Activated naive CD4-positive, alpha-beta T cell treated with anti-CD3 and anti-CD28 coated beads, Interleukin-2, amount 10 ng/mL, durations not matched to agents 7 days and 5 days (primary cell): ENCODE data around the gene PAPOLA.

Source experiments
- CTCF ChIA-PET: fragments of 350-600 bp; sonication (Branson Sonifier 250); formaldehyde crosslinking; loops from one replicate; lab custom pipeline; 2021; ENCODE audit warnings: antibody characterized with exemption; lab: Charles Lee
- DNase-seq: peaks from one replicate; pipeline ENCODE4 v3.0.0-alpha.2; 2020
- H3K27ac Mint-ChIP-seq: one replicate; pipeline ENCODE4 v1.8.0; 2021; ENCODE audit warnings: mild to moderate bottlenecking, moderate library complexity, mixed read lengths
- H3K27me3 Mint-ChIP-seq: one replicate; pipeline ENCODE4 v1.8.0; 2021; ENCODE audit warnings: mild to moderate bottlenecking, mixed read lengths
- H3K36me3 Mint-ChIP-seq: one replicate; pipeline ENCODE4 v1.8.0; 2021; ENCODE audit warnings: mixed read lengths
- H3K4me1 Mint-ChIP-seq: one replicate; pipeline ENCODE4 v1.8.0; 2021; ENCODE audit warnings: mixed read lengths
- H3K4me3 Mint-ChIP-seq: one replicate; pipeline ENCODE4 v1.8.0; 2021; ENCODE audit warnings: mild to moderate bottlenecking, moderate library complexity, mixed read lengths
- H3K9me3 Mint-ChIP-seq: one replicate; pipeline ENCODE4 v1.8.0; 2021; ENCODE audit warnings: mixed read lengths

Gene PAPOLA

GRCh38 chr14:96589577-96589976 lies 87.4 kb downstream of the PAPOLA start:
- DNase-seq, result no peak
- no peaks in the 10 kb centered on the region for H3K36me3 Mint-ChIP-seq
- no peak overlapping the region for H3K27ac Mint-ChIP-seq
- CTCF ChIA-PET, result interaction anchor here (1.0 to 1.2 kb wide), 2 partner anchors 147 to 152 kb away, joined by 3 read pairs; no protein-coding TSS in a partner anchor
- H3K4me1 Mint-ChIP-seq, result peaks cover 11% of the 10 kb centered on the region
- H3K4me3 Mint-ChIP-seq, result no peak overlapping the region
- peaks cover 67% of the 10 kb centered on the region for H3K27me3 Mint-ChIP-seq
- H3K9me3 Mint-ChIP-seq, result no peaks in the 10 kb centered on the region

- no peaks in the 10 kb centered on the region for H3K36me3 Mint-ChIP-seq
- CTCF ChIA-PET, result interaction anchor here (1.2 kb wide), 1 partner anchor 146 kb away, joined by 3 read pairs; no protein-coding TSS in a partner anchor
- no peak for DNase-seq
- H3K27ac Mint-ChIP-seq, result no peak overlapping the region
- peaks cover 11% of the 10 kb centered on the region for H3K4me1 Mint-ChIP-seq
- H3K27me3 Mint-ChIP-seq, result peaks cover 61% of the 10 kb centered on the region
- no peaks in the 10 kb centered on the region for H3K9me3 Mint-ChIP-seq
- no peak overlapping the region for H3K4me3 Mint-ChIP-seq
Measured at GRCh38 chr14:96590190-96590864, 88.1 kb downstream of the PAPOLA start.

- CTCF ChIA-PET, result no interaction called here
- peaks cover 44% of the 10 kb centered on the region for H3K27me3 Mint-ChIP-seq
- no peaks in the 10 kb centered on the region for H3K36me3 Mint-ChIP-seq
- H3K4me1 Mint-ChIP-seq, result peaks cover 11% of the 10 kb centered on the region
- H3K9me3 Mint-ChIP-seq, result no peaks in the 10 kb centered on the region
- no peak overlapping the region for H3K27ac Mint-ChIP-seq
- DNase-seq, result peak; percentile 76
- H3K4me3 Mint-ChIP-seq, result peak overlapping the region; percentile 72
Measured at GRCh38 chr14:96592591-96593386, 90.6 kb downstream of the PAPOLA start.

- Mint-ChIP-seq H3K4me3 (no peak overlapping the region), H3K36me3 (no peaks in the 10 kb centered on the region), H3K27me3 (peaks cover 34% of the 10 kb centered on the region), H3K4me1 (peaks cover 11% of the 10 kb centered on the region), H3K9me3 (no peaks in the 10 kb centered on the region), H3K27ac (no peak overlapping the region)
- CTCF ChIA-PET, result no interaction called here
- DNase-seq, result no peak
Measured at GRCh38 chr14:96594961-96595360, 92.8 kb downstream of the PAPOLA start.

- Mint-ChIP-seq H3K9me3 (no peaks in the 10 kb centered on the region), H3K4me3 (no peak overlapping the region), H3K36me3 (no peaks in the 10 kb centered on the region), H3K27me3 (peaks cover 21% of the 10 kb centered on the region), H3K27ac (no peak overlapping the region), H3K4me1 (peaks cover 17% of the 10 kb centered on the region)
- no peak for DNase-seq
- CTCF ChIA-PET, result no interaction called here
Measured at GRCh38 chr14:96597680-96598079, 95.5 kb downstream of the PAPOLA start.

- Mint-ChIP-seq H3K36me3 (no peaks in the 10 kb centered on the region), H3K4me3 (no peak overlapping the region), H3K27ac (no peak overlapping the region), H3K27me3 (peaks cover 21% of the 10 kb centered on the region), H3K4me1 (peaks cover 17% of the 10 kb centered on the region), H3K9me3 (no peaks in the 10 kb centered on the region)
- DNase-seq, result no peak
- CTCF ChIA-PET, result no interaction called here
Measured at GRCh38 chr14:96598332-96598928, 96.2 kb downstream of the PAPOLA start.

- H3K36me3 Mint-ChIP-seq, result no peaks in the 10 kb centered on the region
- DNase-seq, result no peak
- peaks cover 17% of the 10 kb centered on the region for H3K4me1 Mint-ChIP-seq
- CTCF ChIA-PET, result no interaction called here
- H3K4me3 Mint-ChIP-seq, result no peak overlapping the region
- peaks cover 18% of the 10 kb centered on the region for H3K27me3 Mint-ChIP-seq
- no peaks in the 10 kb centered on the region for H3K9me3 Mint-ChIP-seq
- no peak overlapping the region for H3K27ac Mint-ChIP-seq
Measured at GRCh38 chr14:96599076-96599475, 96.9 kb downstream of the PAPOLA start.

GRCh38 chr14:96602186-96602585 lies 100.0 kb downstream of the PAPOLA start:
- Mint-ChIP-seq H3K27ac (no peak overlapping the region), H3K4me1 (peaks cover 17% of the 10 kb centered on the region), H3K4me3 (no peak overlapping the region), H3K36me3 (no peaks in the 10 kb centered on the region), H3K27me3 (peaks cover 29% of the 10 kb centered on the region), H3K9me3 (no peaks in the 10 kb centered on the region)
- CTCF ChIA-PET, result interaction anchor here (0.5 kb wide), 1 partner anchor 35 kb away, joined by 3 read pairs; no protein-coding TSS in a partner anchor
- DNase-seq, result no peak

GRCh38 chr14:96603350-96604255 lies 101.4 kb downstream of the PAPOLA start:
- Mint-ChIP-seq H3K27me3 (peaks cover 31% of the 10 kb centered on the region), H3K4me1 (peaks cover 17% of the 10 kb centered on the region), H3K36me3 (no peaks in the 10 kb centered on the region), H3K4me3 (no peak overlapping the region), H3K9me3 (no peaks in the 10 kb centered on the region), H3K27ac (no peak overlapping the region)
- no peak for DNase-seq
- CTCF ChIA-PET, result no interaction called here

- no peak for DNase-seq
- Mint-ChIP-seq H3K27ac (no peak overlapping the region), H3K4me3 (no peak overlapping the region), H3K36me3 (no peaks in the 10 kb centered on the region), H3K9me3 (no peaks in the 10 kb centered on the region), H3K27me3 (peaks cover 25% of the 10 kb centered on the region), H3K4me1 (no peaks in the 10 kb centered on the region)
- CTCF ChIA-PET, result no interaction called here
Measured at GRCh38 chr14:96614481-96614881, 112.3 kb downstream of the PAPOLA start.

- Mint-ChIP-seq H3K4me3 (no peak overlapping the region), H3K27ac (no peak overlapping the region), H3K36me3 (no peaks in the 10 kb centered on the region), H3K4me1 (no peaks in the 10 kb centered on the region), H3K9me3 (no peaks in the 10 kb centered on the region), H3K27me3 (peaks cover 12% of the 10 kb centered on the region)
- DNase-seq, result no peak
- CTCF ChIA-PET, result no interaction called here
Measured at GRCh38 chr14:96616161-96616721, 114.1 kb downstream of the PAPOLA start.
